T-helper 1 cell treated with Interleukin-12 subunit alpha and Interleukin-12 subunit beta and Interleukin-4 antibody, amounts not matched to agents 30 ng/mL and 1 ng/mL, for 36 hours (primary cell): ENCODE data around the gene NEDD9. TPM values are rescaled to one million over a fixed set of nuclear protein-coding genes. Genes with fewer than 3 reads are reported as not detected.

ENCODE experiments used
- intact Hi-C: fragments of 100-400 bp; cut with micrococcal nuclease; formaldehyde crosslinking; loops from one replicate; pipeline ENCODE4 v1.15.1; 2024
- total RNA-seq: library from RNA; stranded (reverse); gene quantifications from 2 replicates; pipeline ENCODE4 v1.2.3, GENCODE V29; 2022

NEDD9 gene
- total RNA-seq, 1 donor from 2014 or later, result 71.1 TPM

DNA sequence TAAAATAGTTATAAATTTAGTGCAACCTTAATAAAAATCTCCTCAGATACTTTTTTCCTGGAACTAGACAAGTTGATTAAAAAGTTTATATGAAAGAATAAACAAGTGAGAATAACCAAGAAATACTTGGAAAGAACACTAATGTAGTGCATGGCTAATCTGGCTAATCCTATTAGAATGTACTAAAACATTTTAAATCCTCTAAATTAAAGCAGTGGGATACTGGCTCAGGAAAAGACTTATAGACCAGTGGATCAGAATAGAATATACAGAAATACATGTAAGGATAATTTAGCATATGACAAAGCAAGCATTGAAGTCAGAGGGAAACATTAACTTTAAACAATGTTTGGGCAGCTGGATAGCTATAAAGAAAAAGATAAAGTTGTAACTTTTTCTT is 79.9 kb downstream of the NEDD9 start:
- intact Hi-C loops, result no loop called here

DNA sequence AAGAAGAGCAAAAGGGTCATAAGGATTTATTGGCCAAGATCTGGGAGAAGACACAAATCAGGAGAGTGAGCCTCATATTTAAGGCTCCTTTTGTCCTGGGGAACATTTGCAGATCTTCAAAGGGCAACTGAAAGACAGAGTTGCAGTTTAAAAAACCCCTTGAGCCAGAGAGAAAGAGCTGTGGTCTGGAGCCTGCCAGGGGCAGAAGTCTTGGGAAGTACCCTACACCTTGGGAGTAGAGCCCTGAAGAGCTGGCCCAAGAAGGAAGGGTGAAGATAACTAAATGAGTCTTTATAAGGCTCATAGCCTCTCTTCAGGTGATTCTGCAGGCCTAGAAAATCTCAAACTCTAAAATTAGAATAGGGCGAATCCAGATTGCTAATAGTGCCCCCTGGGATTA is 81.0 kb downstream of the NEDD9 start:
- intact Hi-C loops, result no loop called here

DNA sequence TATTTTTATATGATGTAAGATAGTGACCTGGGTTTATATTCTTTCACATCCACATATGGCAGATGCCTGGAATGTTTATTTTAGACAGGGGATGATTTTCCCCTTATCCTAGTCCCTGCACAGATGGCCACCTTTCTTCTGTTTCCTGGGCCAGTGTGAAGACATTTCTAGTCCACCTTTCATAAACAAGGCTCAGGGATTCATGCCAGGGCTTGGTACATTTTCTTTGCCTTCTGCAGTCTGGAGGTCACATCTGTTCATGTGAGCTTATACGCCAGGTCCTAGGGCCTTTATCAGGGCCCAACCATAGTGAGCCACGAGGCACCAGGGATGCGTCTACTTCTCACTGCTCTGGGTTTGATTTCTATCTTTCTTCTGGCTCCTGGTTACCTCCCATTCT is 82.9 kb downstream of the NEDD9 start:
- intact Hi-C loops, result loop anchor here (10.0 kb wide), 1 partner anchor 195 kb away; no protein-coding TSS in a partner anchor

DNA sequence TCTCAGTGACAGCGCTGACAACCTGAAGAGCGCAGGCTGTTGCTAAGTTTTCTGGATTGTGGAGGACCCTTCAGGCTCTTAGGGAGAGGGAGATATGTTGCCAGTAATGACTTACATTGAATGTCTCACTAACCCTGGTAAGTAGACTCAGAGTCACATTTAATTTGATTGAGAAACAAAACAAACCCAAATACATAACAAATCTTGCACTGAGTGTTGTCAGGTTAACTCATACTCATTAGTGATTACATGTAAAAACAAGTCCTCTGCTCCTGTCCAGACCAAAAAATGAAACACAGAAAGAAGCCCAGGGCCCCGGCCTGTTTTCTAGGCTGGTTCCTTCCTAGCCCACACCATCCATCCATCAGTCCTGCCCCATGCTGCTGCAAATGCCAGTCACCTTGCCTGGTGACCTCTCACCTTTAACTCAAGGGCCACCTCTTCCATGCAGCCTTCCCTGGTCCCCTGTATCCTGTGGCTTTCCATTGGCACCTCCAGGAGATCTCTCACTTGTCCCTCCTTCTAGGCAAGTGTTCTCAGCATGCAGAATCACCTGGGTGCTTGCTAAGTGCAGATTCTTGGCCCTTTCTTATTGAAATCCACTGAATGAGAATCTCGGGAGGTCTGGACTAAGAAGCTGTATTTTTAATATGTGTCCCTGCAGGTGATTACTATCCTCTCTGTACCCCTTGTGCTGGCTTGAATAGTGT is 86.2 kb downstream of the NEDD9 start:
- intact Hi-C loops, result loop anchor here (10.0 kb wide), 1 partner anchor 191 kb away; no protein-coding TSS in a partner anchor

DNA sequence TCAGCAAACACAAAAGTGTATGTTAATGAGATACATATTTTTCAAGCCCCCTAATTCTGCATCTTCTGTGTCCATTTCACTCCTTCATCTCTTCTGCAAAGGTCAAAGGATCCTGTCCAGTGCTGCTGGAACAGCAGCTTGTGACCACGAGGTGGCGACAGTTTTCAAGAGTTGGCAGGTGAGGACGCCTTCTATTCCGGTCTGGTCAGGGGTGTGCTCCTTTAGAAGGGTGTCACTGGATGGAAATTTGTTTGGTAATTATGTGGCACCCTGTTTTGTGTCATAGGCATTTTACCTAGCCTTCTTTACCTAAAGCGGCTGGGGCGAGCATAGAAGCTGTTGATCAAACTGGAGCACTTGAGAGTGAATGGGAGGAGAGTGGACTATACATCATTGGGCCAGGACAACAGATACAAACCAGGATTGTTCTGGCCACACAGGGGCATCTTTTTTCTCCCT is 88.0 kb downstream of the NEDD9 start:
- intact Hi-C loops, result loop anchor here (1.0 to 10.0 kb wide), 8 partner anchors 28 to 431 kb away; partner anchors contain the start of genes NEDD9 and SMIM13

DNA sequence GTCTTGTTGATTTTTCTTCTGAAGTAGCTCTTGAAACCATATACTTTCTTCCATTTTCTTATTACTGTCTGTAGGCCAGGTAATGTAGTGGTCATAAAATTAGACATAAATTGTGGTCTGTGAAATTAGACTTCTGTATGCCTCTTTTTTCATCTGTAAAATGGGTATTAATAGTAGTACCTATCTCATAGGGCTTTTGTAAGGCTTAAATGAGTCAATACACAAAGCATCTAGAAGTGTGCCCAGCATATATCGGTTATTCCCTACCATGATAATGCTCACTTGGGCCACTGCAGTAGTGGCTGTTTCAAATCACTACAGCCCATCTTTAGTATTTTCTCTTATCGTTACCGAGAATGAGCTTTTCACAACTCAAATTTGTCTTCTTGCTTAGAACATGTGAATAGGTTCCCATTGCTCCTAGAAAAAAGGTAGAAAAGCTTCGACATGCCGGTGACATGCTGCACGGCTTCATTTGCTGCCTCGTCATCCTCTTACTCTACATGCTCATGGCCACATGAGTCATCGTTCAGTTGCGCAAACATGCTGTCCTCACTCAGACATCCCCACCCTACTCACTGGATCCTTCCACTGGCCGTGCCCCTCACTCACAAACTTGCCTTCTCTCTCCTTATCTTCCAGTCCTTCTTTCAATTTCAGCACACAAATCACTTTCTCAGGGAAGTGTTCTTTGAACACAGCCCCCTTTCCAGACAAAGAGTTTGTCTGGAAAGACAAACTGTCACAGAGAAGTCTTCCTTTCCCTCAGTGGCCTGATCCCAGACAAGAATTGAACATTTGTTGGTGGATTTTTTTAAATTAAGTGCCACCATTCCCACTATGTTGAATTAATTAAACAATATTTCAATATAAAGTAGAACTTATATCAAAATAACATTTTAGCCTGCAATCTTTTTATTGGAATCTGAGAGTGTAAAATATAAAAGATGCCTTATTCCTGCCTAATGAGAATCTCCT is 88.8 kb downstream of the NEDD9 start:
- intact Hi-C loops, result loop anchor here (1.0 to 10.0 kb wide), 8 partner anchors 29 to 432 kb away; partner anchors contain the start of genes NEDD9 and SMIM13

DNA sequence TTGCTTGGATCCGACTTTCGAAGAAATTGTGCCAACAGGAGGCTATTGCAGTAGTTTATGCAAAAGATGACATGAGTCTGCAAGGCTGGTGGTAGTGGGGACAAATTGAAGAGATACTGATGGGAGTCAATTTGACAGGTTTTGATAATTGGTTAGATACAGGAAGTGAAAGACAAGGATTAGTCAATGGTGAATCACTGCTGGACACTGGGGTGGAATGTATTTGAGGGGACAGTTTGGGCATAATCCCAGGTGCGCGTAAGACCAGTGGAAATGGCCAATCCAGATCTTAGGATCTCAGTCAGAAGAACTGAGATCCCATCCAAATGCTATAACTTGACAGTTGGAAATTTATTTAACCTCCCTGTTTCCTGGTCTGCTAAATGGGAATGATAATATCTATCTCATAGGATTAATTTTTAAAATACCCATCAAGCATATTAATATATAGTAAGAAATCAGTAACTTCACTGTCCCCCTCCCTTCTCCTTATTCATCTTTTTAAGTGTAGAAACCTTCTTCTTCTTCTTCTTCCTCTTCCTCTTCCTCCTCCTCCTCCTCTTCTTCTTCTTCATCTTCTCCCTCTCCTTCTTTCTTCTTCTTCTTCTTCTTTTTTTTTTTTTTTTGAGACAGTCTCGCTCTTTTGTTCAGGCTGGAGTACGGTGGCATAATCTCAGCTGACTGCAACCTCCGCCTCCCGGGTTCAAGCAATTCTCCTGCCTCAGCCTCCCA is 90.0 kb downstream of the NEDD9 start:
- intact Hi-C loops, result loop anchor here (10.0 kb wide), 1 partner anchor 188 kb away; no protein-coding TSS in a partner anchor

DNA sequence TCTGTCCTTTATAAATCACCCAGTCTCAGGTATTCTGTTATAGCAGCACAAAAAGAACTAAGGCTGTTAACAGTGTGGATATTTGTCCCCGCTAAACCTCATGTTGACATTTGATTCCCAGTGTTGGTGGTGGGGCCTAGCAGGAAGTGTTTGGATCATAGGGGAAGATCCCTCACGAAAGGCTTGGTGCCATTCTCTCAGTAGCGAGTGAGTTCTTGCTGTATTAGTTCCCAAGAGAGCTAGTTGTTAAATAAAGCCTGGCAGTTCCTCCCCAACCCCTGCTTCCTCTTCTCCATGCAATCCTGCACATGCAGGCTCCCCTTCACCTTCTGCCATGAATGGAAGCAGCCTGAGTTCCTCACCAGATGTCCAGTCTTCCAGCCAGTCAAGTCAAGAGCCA is 91.2 kb downstream of the NEDD9 start:
- intact Hi-C loops, result loop anchor here (10.0 kb wide), 1 partner anchor 186 kb away; no protein-coding TSS in a partner anchor

DNA sequence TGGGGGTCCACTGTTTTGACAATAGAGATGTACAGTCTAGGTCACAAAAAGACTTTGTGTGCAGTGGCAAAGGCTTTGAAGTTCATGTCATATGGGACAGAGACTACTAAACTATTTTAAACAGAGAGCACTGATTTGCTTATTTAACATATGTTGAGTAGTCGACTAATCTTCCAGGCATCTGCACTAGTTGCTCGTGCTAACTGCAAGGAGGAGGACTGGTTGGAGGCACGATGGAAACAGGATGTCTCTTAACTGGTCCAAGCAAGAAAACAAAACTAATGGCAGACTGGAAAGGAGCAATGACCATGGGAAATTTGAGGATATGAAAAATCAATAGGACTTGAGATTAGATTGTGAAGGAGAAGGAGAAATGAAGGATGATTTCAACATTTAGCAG is 92.4 kb downstream of the NEDD9 start:
- intact Hi-C loops, result loop anchor here (10.0 kb wide), 1 partner anchor 185 kb away; no protein-coding TSS in a partner anchor

DNA sequence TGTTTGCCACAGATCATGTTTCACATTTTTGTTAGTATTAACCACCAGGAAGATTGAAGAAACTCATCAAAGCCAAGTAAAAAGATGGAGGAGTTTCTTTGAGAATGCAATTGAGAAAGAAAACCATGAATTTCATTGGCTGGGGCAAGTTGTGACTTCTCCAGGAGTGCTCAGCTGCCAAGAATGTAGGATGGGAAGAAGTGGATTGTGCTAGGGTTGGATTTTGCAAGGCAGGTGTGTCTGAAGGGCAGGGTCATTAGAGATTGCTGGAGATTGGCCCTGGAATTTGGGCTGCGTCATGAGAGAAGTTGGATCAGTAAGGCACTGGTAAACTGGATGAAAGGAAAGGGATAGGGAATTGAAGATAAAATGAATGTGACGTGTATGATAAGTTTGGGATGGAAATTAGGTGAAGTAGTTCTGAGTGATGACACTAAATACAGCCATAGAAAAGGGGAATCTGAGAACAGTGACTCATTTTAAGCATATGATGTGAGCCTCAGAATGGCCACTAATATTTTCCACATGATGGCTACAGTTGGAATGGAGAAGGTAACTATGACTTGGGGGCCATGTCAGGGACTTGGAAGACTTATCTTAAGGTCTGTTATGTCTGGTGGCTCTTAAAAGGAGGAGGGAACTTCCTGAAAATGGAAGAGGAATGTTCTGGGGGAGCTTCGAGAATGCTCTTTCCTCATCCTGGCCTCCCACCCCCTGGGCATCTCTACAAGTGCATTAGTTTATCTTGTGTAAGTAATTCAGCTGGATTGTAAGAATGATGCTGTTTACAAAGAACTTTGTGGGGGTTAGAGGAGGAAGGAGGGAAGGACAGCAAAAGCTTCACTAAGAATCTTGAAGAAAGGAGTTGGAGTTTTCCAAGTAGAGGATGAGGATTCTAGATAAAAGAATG is 93.2 kb downstream of the NEDD9 start:
- intact Hi-C loops, result no loop called here

DNA sequence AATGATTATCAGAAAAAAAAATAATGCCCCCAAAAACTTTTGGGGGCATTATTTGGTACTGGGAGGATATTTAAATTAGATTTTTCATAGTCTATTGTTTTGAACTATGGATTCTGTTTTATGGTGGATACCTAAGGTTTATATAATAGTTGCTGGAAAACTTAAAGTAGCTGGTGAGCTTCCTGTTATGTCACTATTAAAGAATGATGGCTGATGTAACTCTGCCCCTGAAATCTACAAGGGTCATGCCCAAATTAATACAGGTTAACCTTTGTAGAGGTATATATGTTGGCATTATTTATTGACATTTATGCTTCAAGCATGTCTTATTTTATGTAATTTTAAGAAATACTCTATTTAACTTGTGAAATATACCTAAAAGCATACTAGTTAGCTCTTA is 95.7 kb downstream of the NEDD9 start:
- intact Hi-C loops, result no loop called here

Other genes with a start within 250 kb of the NEDD9 start
- not detected in 2 replicates for gene ELOVL2, start 188.4 kb downstream of the NEDD9 start, total RNA-seq
- 11.5 and 11.8 TPM in 2 replicates for gene SMIM13, start 138.8 kb downstream of the NEDD9 start, total RNA-seq
- not detected in 2 replicates for gene ERVFRD-1, start 120.9 kb downstream of the NEDD9 start, total RNA-seq